GM12801 (cell line): ENCODE results near the gene CLEC2B.

ENCODE experiments used
- TF ChIP-seq, protein P1 (sequence below): IDR thresholded peaks from one replicate; pipeline ENCODE4 v1.5.1; 2011; ENCODE audit warnings: control low read depth; ENCODE audit not compliant: insufficient read length; ENCODE audit errors: extremely low read depth

Gene CLEC2B

DNA sequence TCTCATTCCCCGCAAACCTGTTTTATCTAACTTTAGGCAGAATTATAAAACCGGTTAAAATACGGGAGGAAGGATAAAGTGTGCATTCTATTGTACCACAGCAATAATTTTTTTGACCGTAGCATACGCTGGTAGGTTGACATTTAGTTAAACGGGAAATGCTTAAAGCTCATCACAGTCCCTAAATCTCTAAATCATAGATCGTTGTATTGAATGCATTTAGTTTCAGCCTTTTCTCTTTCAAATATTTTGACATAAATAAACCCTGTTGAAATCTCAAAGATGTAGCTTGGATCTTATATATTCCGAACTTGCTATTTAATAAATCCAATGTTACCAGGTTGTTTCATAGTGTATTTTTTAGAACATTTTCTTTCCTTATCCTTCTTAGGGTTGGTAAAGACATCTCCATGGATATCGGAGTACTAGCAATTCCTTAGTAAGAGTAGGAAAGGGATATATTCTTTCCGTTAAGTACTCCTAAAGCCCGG, 798 bp downstream of the CLEC2B start:
- TF ChIP-seq, protein P1, sequence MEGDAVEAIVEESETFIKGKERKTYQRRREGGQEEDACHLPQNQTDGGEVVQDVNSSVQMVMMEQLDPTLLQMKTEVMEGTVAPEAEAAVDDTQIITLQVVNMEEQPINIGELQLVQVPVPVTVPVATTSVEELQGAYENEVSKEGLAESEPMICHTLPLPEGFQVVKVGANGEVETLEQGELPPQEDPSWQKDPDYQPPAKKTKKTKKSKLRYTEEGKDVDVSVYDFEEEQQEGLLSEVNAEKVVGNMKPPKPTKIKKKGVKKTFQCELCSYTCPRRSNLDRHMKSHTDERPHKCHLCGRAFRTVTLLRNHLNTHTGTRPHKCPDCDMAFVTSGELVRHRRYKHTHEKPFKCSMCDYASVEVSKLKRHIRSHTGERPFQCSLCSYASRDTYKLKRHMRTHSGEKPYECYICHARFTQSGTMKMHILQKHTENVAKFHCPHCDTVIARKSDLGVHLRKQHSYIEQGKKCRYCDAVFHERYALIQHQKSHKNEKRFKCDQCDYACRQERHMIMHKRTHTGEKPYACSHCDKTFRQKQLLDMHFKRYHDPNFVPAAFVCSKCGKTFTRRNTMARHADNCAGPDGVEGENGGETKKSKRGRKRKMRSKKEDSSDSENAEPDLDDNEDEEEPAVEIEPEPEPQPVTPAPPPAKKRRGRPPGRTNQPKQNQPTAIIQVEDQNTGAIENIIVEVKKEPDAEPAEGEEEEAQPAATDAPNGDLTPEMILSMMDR, result no peak

GRCh38 chr12:9867531-9867930, 1.6 kb downstream of the CLEC2B start:
- TF ChIP-seq, protein P1, result no peak

DNA sequence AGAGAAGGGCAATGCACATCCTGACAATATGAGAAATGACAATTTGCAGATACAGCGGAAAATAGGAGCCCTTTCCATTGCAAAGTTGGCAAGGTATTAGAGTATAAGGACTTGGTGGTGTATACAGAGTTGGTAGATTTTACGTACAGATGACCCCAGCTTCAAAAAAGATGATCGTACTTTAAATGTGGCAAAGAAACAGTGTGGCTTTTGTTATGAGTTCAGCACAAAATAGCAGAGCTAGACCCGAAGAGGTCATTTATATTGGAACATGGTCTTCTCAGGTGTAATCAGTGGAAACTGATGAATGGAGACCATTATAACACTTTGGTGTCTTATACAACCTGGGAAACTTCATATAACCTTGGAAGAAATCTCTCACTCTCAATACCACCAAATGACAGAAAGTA, 2.3 kb downstream of the CLEC2B start:
- TF ChIP-seq, protein P1, result no peak

- TF ChIP-seq, protein P1, result no peak
Observed at GRCh38 chr12:9864913-9865675, 4.1 kb downstream of the CLEC2B start.

- TF ChIP-seq, protein P1, result no peak
Observed at GRCh38 chr12:9858135-9858534, 11.0 kb downstream of the CLEC2B start.

GRCh38 chr12:9856894-9857293, 12.3 kb downstream of the CLEC2B start:
- TF ChIP-seq, protein P1, result no peak

DNA sequence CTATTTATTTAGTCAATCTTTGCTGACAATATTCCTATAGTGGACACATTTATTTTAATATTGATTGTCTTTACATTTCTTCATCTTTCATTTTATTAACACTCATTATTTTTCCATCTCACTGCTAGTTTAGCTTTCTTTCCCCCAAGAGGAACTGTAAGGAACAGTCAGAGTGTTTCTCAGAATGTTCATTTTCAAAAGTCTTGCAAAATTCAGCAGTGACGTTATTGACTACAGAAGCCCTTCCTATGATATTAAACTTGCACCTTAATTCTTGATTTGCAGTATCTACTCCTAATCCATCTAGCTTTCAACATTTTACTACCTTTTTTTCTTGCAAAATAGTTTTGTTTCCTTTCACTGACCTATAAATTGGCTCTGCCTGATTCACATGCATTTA, 13.0 kb downstream of the CLEC2B start:
- TF ChIP-seq, protein P1, result no peak
